ENCODE results near the gene IFITM10. TPM values are rescaled to one million over a fixed set of nuclear protein-coding genes. Genes with fewer than 3 reads are reported as not detected.

IFITM10 gene
- total RNA-seq, 1 experiment from 2014 or later: 0.59 TPM

GRCh38 chr11:1756791-1757771 is 6.7 kb upstream of the IFITM10 start:
- TF ChIP-seq CTCF (conservative IDR thresholded peaks at IDR 0.05): no peak
- Histone ChIP-seq H3K9ac (ENCODE audit: extremely low read depth, insufficient read length, low read length) (no peak overlapping the region), H3K9me3 (ENCODE audit: control insufficient read depth, low read depth, low read length) (no peaks in the 10 kb centered on the region), H2BK5ac (ENCODE audit: insufficient read length, low read length) (no peak overlapping the region), H2BK120ac (ENCODE audit: low read depth, low read length, poor library complexity, severe bottlenecking) (no peak overlapping the region), H3K4me1 (ENCODE audit: insufficient read depth, low read length) (no peaks in the 10 kb centered on the region), H3T11ph (ENCODE audit: low read length) (no peak overlapping the region), H3K27me3 (ENCODE audit: insufficient read depth, low read length) (no peaks in the 10 kb centered on the region), H2AFZ (ENCODE audit: low read length) (no peak overlapping the region), H3K4me2 (ENCODE audit: insufficient read depth, insufficient read length, low read length) (no peak overlapping the region), H3K23ac (ENCODE audit: insufficient read length, low read depth, low read length) (no peak overlapping the region), H3K4ac (ENCODE audit: low read depth, low read length) (no peak overlapping the region), H3K14ac (ENCODE audit: insufficient read depth, low read length) (no peak overlapping the region), H4K8ac (replicated peaks; ENCODE audit: insufficient read length, low read depth, low read length) (no peak overlapping the region), H2AK5ac (ENCODE audit: insufficient read length, low read length) (no peak overlapping the region), H3K27ac (ENCODE audit: insufficient read length, low read depth, low read length) (no peak overlapping the region), H3K23me2 (ENCODE audit: insufficient read length, low read depth, low read length, poor library complexity, severe bottlenecking) (no peaks in the 10 kb centered on the region), H4K5ac (ENCODE audit: insufficient read length, low read depth, low read length) (no peak overlapping the region), H3K79me2 (ENCODE audit: insufficient read depth, low read length) (no peaks in the 10 kb centered on the region), H2BK15ac (ENCODE audit: low read depth, low read length) (no peak overlapping the region), H2BK12ac (ENCODE audit: insufficient read length, low read depth, low read length) (no peak overlapping the region), H3K56ac (ENCODE audit: insufficient read length, low read depth, low read length) (no peak overlapping the region), H3K79me1 (ENCODE audit: insufficient read depth, low read depth, low read length, poor library complexity, severe bottlenecking) (no peaks in the 10 kb centered on the region), H4K91ac (ENCODE audit: insufficient read length, low read depth, low read length) (no peak overlapping the region), H4K20me1 (ENCODE audit: control insufficient read depth, insufficient read depth, insufficient read length) (no peaks in the 10 kb centered on the region), H3K18ac (ENCODE audit: insufficient read length, low read depth, low read length) (no peak overlapping the region), H2BK20ac (ENCODE audit: low read depth, low read length, poor library complexity, severe bottlenecking) (no peak overlapping the region)
- no peaks in the 10 kb centered on the region for H3K27me3 Mint-ChIP-seq (ENCODE audit: low read depth)
- no peak for DNase-seq
- no CpG with 5 or more reads among the region's 41 CpGs for WGBS (ENCODE audit: extremely low coverage, insufficient read length, low lambda C conversion rate)
- H3K9me3 Mint-ChIP-seq: no peaks in the 10 kb centered on the region
- no peak overlapping the region for H3K4me3 Mint-ChIP-seq
- H3K36me3 Mint-ChIP-seq (ENCODE audit: insufficient read depth in 1 of 3, low read depth in 3 of 3): peaks cover 3 to 20% (median 17%) of the 10 kb centered on the region in 3 experiments; a peak in 6 of 7 replicates
- no peak overlapping the region for H3K27ac Mint-ChIP-seq
- H3K4me1 Mint-ChIP-seq: 0 out of 4 replicates have a peak, but pooled peaks cover 0 to 3% of the 10 kb centered on the region in 2 experiments

All from H9 (cell line).